Naive thymus-derived CD4-positive, alpha-beta T cell (primary cell): ENCODE measurements around the gene SFN. TPM values are rescaled to one million over a fixed set of nuclear protein-coding genes. Genes with fewer than 3 reads are reported as not detected.

Experiments
- ATAC-seq: fragments of 150-1000 bp; cut with Tn5 transposase; 2 replicates; pipeline ENCODE4 v1.10.0; 2021; ENCODE audit warnings: mild to moderate bottlenecking, moderate library complexity
- CTCF ChIA-PET: fragments of 350-600 bp; sonication (Branson Sonifier 250); formaldehyde crosslinking; loops from one replicate; lab custom pipeline; 2021; ENCODE audit warnings: antibody characterized with exemption; lab: Charles Lee
- POLR2A ChIA-PET: fragments of 350-600 bp; sonication (Branson Sonifier 250); formaldehyde crosslinking; loops from one replicate; lab custom pipeline; 2021; ENCODE audit warnings: antibody characterized with exemption, inconsistent platforms; lab: Charles Lee
- DNase-seq, 9 donors: peaks; one replicate each; pipeline versions ENCODE4 v3.0.0 to v3.0.0-alpha.2; 2020 to 2022; ENCODE audit warnings: mixed read lengths in 1 of 9
- H3K27ac ChIP-seq: one replicate; pipeline ENCODE4 v1.7.0; 2013; ENCODE audit warnings: mild to moderate bottlenecking, low read depth, low read length, moderate library complexity
- H3K27me3 ChIP-seq, 2 donors: one replicate each; pipeline ENCODE4 v1.7.0; 2013; ENCODE audit warnings: low read length in 2 of 2, mild to moderate bottlenecking in 2 of 2, moderate library complexity in 2 of 2; ENCODE audit not compliant: control insufficient read depth in 2 of 2, insufficient read depth in 2 of 2
- H3K36me3 ChIP-seq, 3 experiments: 1 replicate in 2 of 3; 2 replicates in 1 of 3; pipeline ENCODE4 v1.7.0; 2013; ENCODE audit warnings: low read length in 3 of 3, mild to moderate bottlenecking in 3 of 3, moderate library complexity in 1 of 3; ENCODE audit not compliant: insufficient read depth in 3 of 3, control insufficient read depth in 2 of 3
- H3K4me1 ChIP-seq, 2 donors: one replicate each; pipeline ENCODE4 v1.7.0; 2013; ENCODE audit warnings: low read length in 2 of 2, mild to moderate bottlenecking in 2 of 2, moderate library complexity in 1 of 2; ENCODE audit not compliant: control insufficient read depth in 2 of 2, insufficient read depth in 2 of 2
- H3K4me3 ChIP-seq: 2 replicates; pipeline ENCODE4 v1.7.0; 2013; ENCODE audit warnings: mild to moderate bottlenecking, low read length
- H3K9me3 ChIP-seq, 3 experiments: 1 replicate in 2 of 3; 2 replicates in 1 of 3; pipeline ENCODE4 v1.7.0; 2013; ENCODE audit warnings: low read length in 3 of 3; ENCODE audit not compliant: control insufficient read depth in 2 of 3
- H3K27ac Mint-ChIP-seq, 9 donors: one replicate each; pipeline ENCODE4 v1.8.0; 2020 to 2022; ENCODE audit warnings: mixed read lengths in 9 of 9, mild to moderate bottlenecking in 8 of 9, moderate library complexity in 5 of 9, inconsistent platforms in 2 of 9
- H3K27me3 Mint-ChIP-seq, 5 donors: one replicate each; pipeline ENCODE4 v1.8.0; 2021 to 2022; ENCODE audit warnings: mixed read lengths in 5 of 5, mild to moderate bottlenecking in 1 of 5
- H3K36me3 Mint-ChIP-seq, 5 donors: one replicate each; pipeline ENCODE4 v1.8.0; 2020 to 2022; ENCODE audit warnings: mixed read lengths in 5 of 5, mild to moderate bottlenecking in 3 of 5, inconsistent platforms in 1 of 5
- H3K4me1 Mint-ChIP-seq, 7 donors: one replicate each; pipeline ENCODE4 v1.8.0; 2020 to 2022; ENCODE audit warnings: mixed read lengths in 7 of 7, mild to moderate bottlenecking in 3 of 7, inconsistent platforms in 1 of 7
- H3K4me3 Mint-ChIP-seq, 10 donors: one replicate each; pipeline ENCODE4 v1.8.0; 2020 to 2022; ENCODE audit warnings: mild to moderate bottlenecking in 10 of 10, mixed read lengths in 10 of 10, moderate library complexity in 6 of 10, inconsistent platforms in 2 of 10
- H3K9me3 Mint-ChIP-seq, 11 donors: one replicate each; pipeline ENCODE4 v1.8.0; 2020 to 2022; ENCODE audit warnings: mixed read lengths in 11 of 11, mild to moderate bottlenecking in 4 of 11, inconsistent platforms in 1 of 11, moderate library complexity in 1 of 11
- intact Hi-C, 2 donors: fragments of 100-400 bp; cut with micrococcal nuclease; formaldehyde crosslinking; loops; one replicate each; pipeline ENCODE4 v1.15.1; 2023
- polyA plus RNA-seq, 2 donors: library from polyadenylated mRNA; unstranded; fragments of 300-500 nt; fragmentation: Illumina TruSeq; gene quantifications; one replicate each; pipeline ENCODE4 v1.2.3, GENCODE V29; 2021
- total RNA-seq, 6 experiments: library from RNA in 5 of 6; stranded (reverse) in 5 of 6; gene quantifications; 1 replicate in 5 of 6; 2 replicates in 1 of 6; pipeline ENCODE4 v1.2.3 and lab custom pipeline; 2021 to 2026

SFN gene
- total and polyA plus RNA-seq, 7 experiments from 2014 or later: 0.74 to 1.9 (median 1.4) TPM; not detected in 2

- H3K4me3 ChIP-seq: no peak overlapping the region
- no peak for DNase-seq
- Mint-ChIP-seq H3K4me1 (peaks cover 0 to 18% (median 0%) of the 10 kb centered on the region in 7 donors), H3K27ac (no peak overlapping the region), H3K9me3 (no peaks in the 10 kb centered on the region), H3K4me3 (no peak overlapping the region), H3K27me3 (no peaks in the 10 kb centered on the region), H3K36me3 (peaks cover 12 to 46% (median 23%) of the 10 kb centered on the region in 5 donors)
- H3K9me3 ChIP-seq: no peaks in the 10 kb centered on the region
- ATAC-seq: no peak
- intact Hi-C loops: no loop called here
- no peaks in the 10 kb centered on the region for H3K4me1 ChIP-seq
- ChIA-PET POLR2A (interaction anchor here (0.6 kb wide), 1 partner anchor 308 kb away, joined by 4 read pairs; no protein-coding TSS in a partner anchor), CTCF (interaction anchor here (0.7 to 0.9 kb wide), 3 partner anchors 11 to 39 kb away, joined by 3 to 4 read pairs (median 3); no protein-coding TSS in a partner anchor)
- no peak overlapping the region for H3K27ac ChIP-seq
- peaks cover 17 to 71% (median 34%) of the 10 kb centered on the region in 3 experiments for H3K36me3 ChIP-seq
- H3K27me3 ChIP-seq: no peaks in the 10 kb centered on the region
These were observed 14.4 kb upstream of the SFN start for GRCh38 chr1:26848499-26848898.

GRCh38 chr1:26848941-26849774 lies 13.8 kb upstream of the SFN start:
- Mint-ChIP-seq H3K36me3 (peaks cover 12 to 46% (median 23%) of the 10 kb centered on the region in 5 donors), H3K27ac (no peak overlapping the region), H3K27me3 (no peaks in the 10 kb centered on the region), H3K4me3 (no peak overlapping the region), H3K4me1 (peaks cover 0 to 18% (median 0%) of the 10 kb centered on the region in 7 donors), H3K9me3 (no peaks in the 10 kb centered on the region)
- H3K9me3 ChIP-seq: no peaks in the 10 kb centered on the region
- POLR2A ChIA-PET: interaction anchor here (0.6 kb wide), 1 partner anchor 309 kb away, joined by 4 read pairs; no protein-coding TSS in a partner anchor
- DNase-seq (no peak), ATAC-seq (no peak)
- H3K27me3 ChIP-seq: no peaks in the 10 kb centered on the region
- H3K4me3 ChIP-seq: no peak overlapping the region
- no peak overlapping the region for H3K27ac ChIP-seq
- CTCF ChIA-PET: interaction anchor here (0.6 to 1.3 kb wide), 8 partner anchors 12 to 247 kb away, joined by 3 to 6 read pairs (median 3); no protein-coding TSS in a partner anchor
- no peaks in the 10 kb centered on the region for H3K4me1 ChIP-seq
- peaks cover 17 to 78% (median 41%) of the 10 kb centered on the region in 3 experiments for H3K36me3 ChIP-seq
- intact Hi-C loops: no loop called here

- ATAC-seq (no peak), DNase-seq (no peak)
- Histone ChIP-seq H3K27ac (no peak overlapping the region), H3K4me1 (no peaks in the 10 kb centered on the region), H3K9me3 (no peaks in the 10 kb centered on the region), H3K27me3 (no peaks in the 10 kb centered on the region), H3K4me3 (no peak overlapping the region), H3K36me3 (peaks cover 17 to 95% (median 47%) of the 10 kb centered on the region in 3 experiments)
- CTCF ChIA-PET: interaction anchor here (0.7 to 1.1 kb wide), 2 partner anchors 11 to 12 kb away, joined by 3 to 4 read pairs; partner anchors contain the start of gene SFN
- Mint-ChIP-seq H3K36me3 (peaks cover 15 to 51% (median 23%) of the 10 kb centered on the region in 5 donors), H3K27ac (no peak overlapping the region), H3K27me3 (no peaks in the 10 kb centered on the region), H3K4me3 (no peak overlapping the region), H3K4me1 (peaks cover 0 to 16% (median 0%) of the 10 kb centered on the region in 7 donors), H3K9me3 (no peaks in the 10 kb centered on the region)
- POLR2A ChIA-PET: no interaction called here
- intact Hi-C loops: no loop called here
These were observed 11.8 kb upstream of the SFN start for GRCh38 chr1:26851106-26851684.

- Mint-ChIP-seq H3K4me1 (peaks cover 0 to 16% (median 0%) of the 10 kb centered on the region in 7 donors), H3K36me3 (peaks cover 14 to 45% (median 23%) of the 10 kb centered on the region in 5 donors), H3K27me3 (no peaks in the 10 kb centered on the region), H3K4me3 (no peak overlapping the region), H3K27ac (no peak overlapping the region), H3K9me3 (no peaks in the 10 kb centered on the region)
- no peaks in the 10 kb centered on the region for H3K4me1 ChIP-seq
- ChIA-PET POLR2A (no interaction called here), CTCF (no interaction called here)
- DNase-seq (no peak), ATAC-seq (no peak)
- H3K27ac ChIP-seq: no peak overlapping the region
- H3K4me3 ChIP-seq: no peak overlapping the region
- H3K9me3 ChIP-seq: no peaks in the 10 kb centered on the region
- intact Hi-C loops: loop anchor here (1.0 kb wide), 2 partner anchors 13 to 26 kb away; no protein-coding TSS in a partner anchor
- H3K36me3 ChIP-seq: peaks cover 17 to 99% (median 42%) of the 10 kb centered on the region in 3 experiments
- H3K27me3 ChIP-seq: no peaks in the 10 kb centered on the region
These were observed 10.2 kb upstream of the SFN start for GRCh38 chr1:26852701-26853100.

- H3K4me3 ChIP-seq: no peak overlapping the region
- Mint-ChIP-seq H3K4me3 (no peak overlapping the region), H3K36me3 (peaks cover 12 to 42% (median 23%) of the 10 kb centered on the region in 5 donors), H3K4me1 (peaks cover 0 to 16% (median 0%) of the 10 kb centered on the region in 7 donors), H3K27ac (peak overlapping the region in 1 of 9 donors; percentile 20), H3K9me3 (no peaks in the 10 kb centered on the region), H3K27me3 (no peaks in the 10 kb centered on the region)
- H3K27ac ChIP-seq: no peak overlapping the region
- no peaks in the 10 kb centered on the region for H3K27me3 ChIP-seq
- CTCF ChIA-PET: interaction anchor here (0.6 kb wide), 1 partner anchor 204 kb away, joined by 5 read pairs; no protein-coding TSS in a partner anchor
- POLR2A ChIA-PET: no interaction called here
- intact Hi-C loops: loop anchor here (1.0 kb wide), 2 partner anchors 12 to 25 kb away; no protein-coding TSS in a partner anchor
- peak; percentile 89 for ATAC-seq
- no peaks in the 10 kb centered on the region for H3K9me3 ChIP-seq
- peak; percentile 64 to 85 (median 74) for DNase-seq
- H3K4me1 ChIP-seq: no peaks in the 10 kb centered on the region
- H3K36me3 ChIP-seq: peaks cover 17 to 99% (median 42%) of the 10 kb centered on the region in 3 experiments
These were observed 9.8 kb upstream of the SFN start for GRCh38 chr1:26853156-26853555.

GRCh38 chr1:26853600-26853999 lies 9.3 kb upstream of the SFN start:
- Histone ChIP-seq H3K4me3 (no peak overlapping the region), H3K27ac (no peak overlapping the region), H3K9me3 (no peaks in the 10 kb centered on the region), H3K27me3 (no peaks in the 10 kb centered on the region), H3K4me1 (no peaks in the 10 kb centered on the region), H3K36me3 (peaks cover 17 to 95% (median 39%) of the 10 kb centered on the region in 3 experiments)
- ChIA-PET CTCF (interaction anchor here (0.6 to 1.3 kb wide), 2 partner anchors 205 to 251 kb away, joined by 3 to 5 read pairs; no protein-coding TSS in a partner anchor), POLR2A (interaction anchor here (0.6 to 3.8 kb wide), 2 partner anchors 12 to 383 kb away, joined by 3 to 14 read pairs; no protein-coding TSS in a partner anchor)
- Mint-ChIP-seq H3K9me3 (no peaks in the 10 kb centered on the region), H3K36me3 (peaks cover 12 to 42% (median 23%) of the 10 kb centered on the region in 5 donors), H3K4me3 (no peak overlapping the region), H3K4me1 (peaks cover 0 to 16% (median 0%) of the 10 kb centered on the region in 7 donors), H3K27me3 (no peaks in the 10 kb centered on the region), H3K27ac (no peak overlapping the region)
- DNase-seq (no peak), ATAC-seq (no peak)
- intact Hi-C loops: loop anchor here (1.0 kb wide), 2 partner anchors 12 to 25 kb away; no protein-coding TSS in a partner anchor
